ENCODE measurements around the gene RTP3.
"Not testable (repeated sequence)": the region's sequence is repeated elsewhere in the genome, so short reads cannot be mapped to it uniquely, and the experiment has no call there.

The RTP3 gene

DNA sequence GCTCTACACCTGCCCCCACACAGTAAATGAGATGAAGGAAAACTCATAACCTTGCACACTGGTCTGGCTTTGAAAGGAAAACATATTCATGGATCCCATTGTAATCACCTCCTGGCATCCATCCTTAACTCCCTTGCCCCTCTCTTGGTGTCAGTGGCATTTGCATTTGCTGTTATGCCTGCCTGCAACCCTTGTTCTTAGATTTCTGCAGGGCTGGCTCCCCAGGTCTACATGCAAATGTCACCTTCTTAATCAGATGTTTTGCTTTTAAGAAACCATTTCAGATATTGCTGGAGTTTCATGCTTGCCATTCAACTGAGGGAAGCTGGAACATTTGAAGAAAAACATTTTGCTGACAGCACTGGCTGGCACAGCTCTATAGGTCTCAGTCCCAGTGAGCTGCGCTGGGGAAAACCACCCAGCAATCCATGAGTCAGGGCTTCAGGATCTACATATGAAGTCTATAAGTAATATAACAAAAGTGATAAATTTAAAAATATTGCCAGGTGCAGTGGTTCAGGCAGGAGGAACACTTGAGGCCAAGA is 49.2 kb downstream of the RTP3 start:
- Histone ChIP-seq H3K4me1 (no peaks in the 10 kb centered on the region), H3K36me3 (no peaks in the 10 kb centered on the region), H3K4me3 (ENCODE audit: low read depth, low read length) (no peak overlapping the region), H3K9me3 (no peaks in the 10 kb centered on the region), H3K27me3 (no peaks in the 10 kb centered on the region)
- TF ChIP-seq, protein P1, sequence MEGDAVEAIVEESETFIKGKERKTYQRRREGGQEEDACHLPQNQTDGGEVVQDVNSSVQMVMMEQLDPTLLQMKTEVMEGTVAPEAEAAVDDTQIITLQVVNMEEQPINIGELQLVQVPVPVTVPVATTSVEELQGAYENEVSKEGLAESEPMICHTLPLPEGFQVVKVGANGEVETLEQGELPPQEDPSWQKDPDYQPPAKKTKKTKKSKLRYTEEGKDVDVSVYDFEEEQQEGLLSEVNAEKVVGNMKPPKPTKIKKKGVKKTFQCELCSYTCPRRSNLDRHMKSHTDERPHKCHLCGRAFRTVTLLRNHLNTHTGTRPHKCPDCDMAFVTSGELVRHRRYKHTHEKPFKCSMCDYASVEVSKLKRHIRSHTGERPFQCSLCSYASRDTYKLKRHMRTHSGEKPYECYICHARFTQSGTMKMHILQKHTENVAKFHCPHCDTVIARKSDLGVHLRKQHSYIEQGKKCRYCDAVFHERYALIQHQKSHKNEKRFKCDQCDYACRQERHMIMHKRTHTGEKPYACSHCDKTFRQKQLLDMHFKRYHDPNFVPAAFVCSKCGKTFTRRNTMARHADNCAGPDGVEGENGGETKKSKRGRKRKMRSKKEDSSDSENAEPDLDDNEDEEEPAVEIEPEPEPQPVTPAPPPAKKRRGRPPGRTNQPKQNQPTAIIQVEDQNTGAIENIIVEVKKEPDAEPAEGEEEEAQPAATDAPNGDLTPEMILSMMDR (IDR thresholded peaks at IDR 0.05; ENCODE audit: low read depth, low read length) = no peak
- no peak for DNase-seq

DNA sequence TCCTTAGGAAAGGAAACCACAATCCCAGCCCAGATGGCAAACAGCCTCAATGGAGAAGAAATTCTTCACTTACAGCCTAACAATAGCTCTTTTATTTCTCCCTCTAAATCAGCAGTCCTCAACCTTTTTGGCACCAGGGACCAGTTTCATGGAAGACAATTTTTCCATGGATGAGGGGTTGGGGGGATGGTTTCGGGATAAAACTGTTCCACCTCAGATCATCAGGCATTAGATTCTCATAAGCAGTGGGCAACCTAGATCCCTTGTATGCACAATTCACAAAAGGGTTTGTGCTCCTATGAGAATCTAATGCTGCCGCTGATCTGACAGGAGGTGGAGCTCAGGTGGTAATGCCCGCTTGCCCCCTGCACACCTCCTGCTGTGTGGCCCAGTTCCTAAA is 50.8 kb downstream of the RTP3 start:
- H3K4me3 ChIP-seq (ENCODE audit: low read depth, low read length); H3K9me3 ChIP-seq; H3K4me1 ChIP-seq; DNase-seq; H3K36me3 ChIP-seq; H3K27me3 ChIP-seq: not testable (repeated sequence)

DNA sequence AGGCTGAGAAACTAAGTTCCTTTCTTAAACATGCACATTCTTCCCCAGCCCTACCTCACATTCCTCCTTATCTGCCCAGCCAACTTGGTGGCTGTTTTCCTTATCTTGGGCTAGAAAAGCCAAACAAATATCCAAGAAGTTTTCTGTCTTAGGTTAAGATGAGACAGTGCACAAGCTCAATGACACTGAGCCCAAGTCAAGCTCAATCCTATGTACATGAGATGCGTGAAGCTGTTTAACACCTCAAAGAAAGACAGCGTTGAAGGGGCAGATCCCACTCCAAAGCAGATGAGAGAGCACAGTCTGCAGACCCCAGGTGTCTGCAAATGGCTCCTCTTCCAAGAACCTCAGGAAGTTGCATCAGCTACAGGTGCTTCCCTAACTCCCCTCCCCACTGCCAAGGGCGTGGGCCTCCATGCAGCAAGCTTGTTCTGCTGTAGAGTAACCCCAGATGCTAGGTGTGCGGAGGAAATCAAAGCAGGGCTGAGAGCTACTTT is 51.7 kb downstream of the RTP3 start:
- no peaks in the 10 kb centered on the region for H3K9me3 ChIP-seq
- no peak overlapping the region for H3K4me3 ChIP-seq (ENCODE audit: low read depth, low read length)
- TF ChIP-seq, protein P1 (IDR thresholded peaks at IDR 0.05; ENCODE audit: low read depth, low read length) = no peak
- no peak for DNase-seq
- no peaks in the 10 kb centered on the region for H3K36me3 ChIP-seq
- H3K4me1 ChIP-seq = no peaks in the 10 kb centered on the region
- no peaks in the 10 kb centered on the region for H3K27me3 ChIP-seq

DNA sequence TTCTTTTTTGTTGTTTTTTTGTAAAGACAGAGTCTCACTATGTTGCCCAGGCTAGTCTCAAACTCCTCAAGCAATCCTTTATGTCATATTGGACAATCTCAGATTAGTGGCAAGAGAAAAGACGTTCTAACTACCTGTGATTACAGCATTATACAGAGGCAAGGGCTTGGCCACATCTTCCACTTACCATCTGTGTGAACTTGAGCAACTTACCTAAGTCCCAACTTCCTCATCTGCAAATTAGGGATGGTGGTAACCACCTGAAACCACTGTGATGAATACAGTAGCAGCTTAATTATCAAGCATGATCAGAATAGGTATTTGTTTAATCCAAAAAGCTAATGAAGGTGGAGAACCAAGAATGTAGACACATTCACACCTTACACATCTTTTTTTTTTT is 52.2 kb downstream of the RTP3 start:
- no peaks in the 10 kb centered on the region for H3K27me3 ChIP-seq
- no peak for DNase-seq
- H3K4me3 ChIP-seq (ENCODE audit: low read depth, low read length) = no peak overlapping the region
- no peaks in the 10 kb centered on the region for H3K9me3 ChIP-seq
- TF ChIP-seq, protein P1 (IDR thresholded peaks at IDR 0.05; ENCODE audit: low read depth, low read length) = no peak
- H3K36me3 ChIP-seq = no peaks in the 10 kb centered on the region
- H3K4me1 ChIP-seq = no peaks in the 10 kb centered on the region
